ENCODE measurements around the gene SLC26A8.
"Not testable (repeated sequence)": the region's sequence is repeated elsewhere in the genome, so short reads cannot be mapped to it uniquely, and the experiment has no call there.

SLC26A8 gene

DNA sequence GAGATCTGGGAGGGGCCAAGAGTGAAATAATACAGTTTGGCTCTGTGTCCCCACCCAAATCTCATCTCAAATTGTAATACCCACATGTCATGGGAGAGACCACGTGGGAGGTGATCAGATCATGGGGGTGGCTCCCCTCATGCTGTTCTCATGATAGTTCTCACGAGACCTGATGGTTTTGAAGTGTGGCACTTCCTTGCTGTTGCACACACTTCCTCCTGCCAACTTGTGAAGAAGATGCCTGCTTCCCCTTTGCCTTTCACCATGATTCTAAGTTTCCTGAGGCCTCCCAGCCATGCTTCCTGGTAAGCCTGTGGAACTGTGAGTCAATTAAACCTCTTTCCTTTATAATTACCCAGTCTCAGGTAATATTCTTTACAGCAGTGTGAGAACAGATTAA, 114.9 kb downstream of the SLC26A8 start:
- not testable (repeated sequence) for DNase-seq

DNA sequence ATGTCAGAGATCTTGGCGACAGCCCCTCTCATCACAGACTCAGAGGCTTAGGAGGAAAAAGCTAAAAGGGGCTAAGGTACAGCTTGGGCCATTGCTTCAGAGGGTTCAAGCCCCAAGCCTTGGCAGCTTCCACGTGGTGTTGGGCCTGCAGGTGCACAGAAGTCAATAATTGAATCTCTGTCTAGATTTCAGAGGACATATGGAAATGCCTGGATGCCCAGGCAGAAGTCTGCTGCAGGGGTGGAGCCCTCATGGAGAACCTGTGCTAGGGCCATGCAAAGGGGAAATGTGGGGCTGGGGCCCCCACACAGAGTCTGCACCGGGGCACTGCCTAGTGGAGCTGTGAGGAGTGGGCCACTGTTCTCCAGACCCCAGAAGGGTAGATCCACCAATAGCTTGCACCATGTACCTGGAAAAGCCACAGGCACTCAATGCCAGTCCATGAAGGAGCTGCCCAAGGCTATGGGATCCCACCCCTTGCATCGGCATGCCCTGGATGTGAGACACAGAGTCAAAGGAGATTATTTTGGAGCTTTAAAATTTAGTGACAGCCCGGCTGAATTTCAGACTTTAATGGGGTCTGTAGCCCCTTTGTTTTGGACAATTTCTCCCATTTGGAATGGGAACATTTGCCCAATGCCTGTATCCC, 115.6 kb downstream of the SLC26A8 start:
- not testable (repeated sequence) for DNase-seq

DNA sequence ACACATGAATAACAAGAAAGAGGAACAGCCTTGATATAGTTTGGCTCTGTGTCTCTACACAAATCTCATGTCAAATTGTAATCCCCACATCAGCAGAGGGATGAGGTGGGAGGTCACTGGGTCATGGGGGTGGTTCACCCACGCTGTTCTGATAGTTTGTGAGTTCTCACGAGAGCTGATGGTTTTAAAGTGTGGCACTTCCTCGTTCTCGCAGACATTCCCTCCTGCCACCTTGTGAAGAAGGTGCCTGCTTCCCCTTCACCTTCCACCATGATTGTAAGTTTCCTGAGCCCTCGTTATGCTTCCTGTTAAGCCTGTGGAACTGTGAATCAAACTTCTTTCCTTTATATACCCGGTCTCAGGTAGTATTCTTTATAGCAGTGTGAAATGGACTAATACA, 116.7 kb downstream of the SLC26A8 start:
- no peak for DNase-seq

DNA sequence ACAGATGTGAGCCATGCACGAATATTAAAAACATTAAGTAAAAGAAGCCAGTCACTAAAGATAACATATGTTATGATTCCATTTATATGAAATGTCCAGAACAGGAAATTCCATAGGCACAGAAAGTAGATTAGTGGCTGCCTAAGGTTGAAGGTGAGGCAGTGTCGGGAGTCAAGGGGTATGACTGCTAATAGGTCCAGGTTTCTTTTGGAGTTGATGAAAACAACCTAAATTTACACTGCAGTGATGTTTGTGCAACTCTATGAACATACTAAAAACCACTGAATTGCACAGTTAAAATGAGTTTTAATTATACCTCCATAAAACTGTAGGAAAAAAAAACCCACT, 118.0 kb downstream of the SLC26A8 start:
- DNase-seq = no peak

DNA sequence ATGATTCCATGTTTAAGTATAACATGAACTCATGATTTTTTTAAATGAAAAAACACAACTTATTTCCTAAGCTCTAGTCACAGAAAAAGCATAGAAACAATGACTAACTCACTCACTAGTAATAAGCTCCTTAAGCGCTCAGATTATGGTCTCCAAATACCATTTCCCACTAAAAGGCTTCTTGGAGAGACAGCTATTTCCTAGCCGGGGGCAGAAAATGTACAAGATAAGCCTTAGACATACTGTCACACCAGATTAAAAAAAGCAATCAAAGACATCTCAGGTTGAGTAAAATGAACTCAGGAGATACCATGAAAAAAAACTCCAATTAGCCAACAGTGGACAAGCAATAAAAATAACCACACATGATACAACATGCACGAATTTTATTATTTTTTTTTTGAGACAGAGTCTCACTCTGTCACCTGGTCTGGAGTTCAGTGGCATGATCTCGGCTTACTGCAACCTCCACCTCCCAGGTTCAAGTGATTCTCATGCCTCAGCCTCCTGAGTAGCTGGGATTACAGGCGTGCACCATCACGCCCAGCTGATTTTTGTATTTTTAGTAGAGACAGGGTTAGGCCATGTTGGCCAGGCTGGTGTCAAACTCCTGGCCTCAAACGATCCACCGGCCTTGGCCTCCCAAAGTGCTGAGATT, 118.5 kb downstream of the SLC26A8 start:
- DNase-seq = no peak

DNA sequence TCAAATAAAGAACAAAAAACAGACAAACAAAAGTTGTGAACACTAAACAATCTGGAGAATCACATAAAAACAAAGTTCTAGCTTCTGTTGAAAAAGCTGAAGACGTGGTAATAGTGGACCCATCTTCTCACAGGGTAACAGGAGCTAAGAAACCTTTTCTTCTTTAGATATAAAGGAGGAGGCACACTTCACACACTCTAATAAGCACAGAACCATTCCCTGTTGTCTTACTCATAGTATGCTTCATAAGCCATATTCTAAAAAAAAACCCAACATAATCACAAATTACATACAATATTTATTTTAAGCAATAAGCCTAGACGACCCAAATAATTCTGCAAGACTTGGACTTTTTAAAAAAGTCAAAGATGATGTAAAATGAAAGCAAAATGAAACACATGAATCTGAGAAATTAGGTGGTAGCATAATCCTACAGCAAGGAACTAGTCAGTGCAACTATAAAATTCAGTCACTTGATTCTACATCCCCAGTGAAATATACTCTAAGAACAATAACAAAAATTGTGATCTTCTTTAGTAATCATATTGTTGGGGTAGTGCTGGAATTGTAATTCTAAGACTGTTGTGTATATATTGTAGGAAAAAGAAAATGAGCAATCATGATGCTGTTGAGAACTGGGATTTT, 119.2 kb downstream of the SLC26A8 start:
- DNase-seq = no peak

DNA sequence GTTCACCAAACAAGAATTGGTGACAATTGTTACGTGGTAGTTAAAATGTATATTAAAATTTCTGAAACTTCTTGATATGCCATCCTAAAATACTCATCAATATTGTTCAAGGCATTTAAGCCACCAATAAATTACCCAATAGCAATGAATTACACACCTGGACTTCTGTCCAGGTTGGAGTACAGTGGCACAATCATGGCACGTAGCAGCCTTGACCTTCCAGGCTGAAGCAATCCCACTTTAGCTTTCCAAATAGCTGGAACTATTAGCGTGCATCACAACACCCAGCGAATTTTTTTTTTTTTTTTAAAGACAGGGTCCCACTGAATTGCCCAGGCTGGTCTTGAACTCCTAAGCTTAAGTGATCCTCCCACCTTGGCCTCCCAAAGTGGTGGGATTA, 120.8 kb downstream of the SLC26A8 start:
- DNase-seq = no peak

DNA sequence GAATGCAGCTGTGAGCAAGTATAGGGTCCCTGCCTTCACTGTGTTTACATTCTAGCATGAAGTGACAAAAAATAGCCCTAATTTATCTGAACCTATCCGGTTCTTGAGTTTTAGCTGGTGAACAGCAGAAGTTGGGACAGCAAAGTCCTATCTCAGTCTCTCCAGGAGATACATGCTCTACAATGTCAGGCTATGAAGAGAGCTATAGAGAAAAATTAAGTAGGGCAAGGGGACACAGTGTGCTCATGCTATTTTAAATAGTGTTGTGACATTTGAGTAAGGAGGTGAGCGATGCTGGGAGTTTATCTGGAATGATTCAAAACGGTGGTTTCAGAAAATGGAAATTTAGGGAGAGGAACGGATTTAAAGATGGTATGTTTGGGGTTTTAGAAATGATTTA, 124.0 kb downstream of the SLC26A8 start:
- DNase-seq = no peak

DNA sequence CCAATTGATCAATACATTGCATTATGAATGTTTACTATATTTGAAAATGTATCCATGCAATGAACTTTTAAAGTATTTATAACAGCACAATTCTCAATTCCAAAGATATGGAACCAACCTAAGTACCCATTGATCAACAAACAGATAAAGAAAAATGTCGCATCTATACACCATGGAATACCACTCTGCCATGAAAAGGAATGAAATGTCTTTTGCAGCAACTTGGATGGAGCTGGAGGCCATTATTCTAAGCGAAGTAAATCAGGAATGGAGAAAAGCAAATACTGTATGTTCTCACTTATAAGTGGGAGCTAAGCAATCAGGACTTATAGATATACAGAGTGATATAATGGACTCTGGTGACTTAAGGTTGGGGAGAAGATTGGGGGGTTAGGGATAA, 126.4 kb downstream of the SLC26A8 start:
- DNase-seq = no peak

DNA sequence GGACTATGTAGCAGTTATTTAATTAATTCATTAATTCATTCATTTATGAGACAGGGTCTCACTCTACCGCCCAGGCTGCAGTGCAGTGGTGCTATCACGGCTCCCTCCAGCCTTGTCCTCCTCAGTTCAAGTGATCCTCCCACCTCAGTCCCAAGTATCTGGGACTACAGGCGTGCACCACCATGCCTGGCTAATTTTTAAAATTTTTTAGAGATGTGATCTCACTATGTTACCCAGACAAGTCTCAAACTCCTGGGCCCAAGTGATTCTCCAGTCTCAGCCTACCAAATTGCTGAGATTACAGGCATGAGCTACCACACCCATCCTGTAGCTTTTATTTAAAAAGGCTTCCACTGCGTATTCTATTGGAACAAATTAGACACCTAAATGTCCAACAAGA, 127.0 kb downstream of the SLC26A8 start:
- DNase-seq = no peak

DNA sequence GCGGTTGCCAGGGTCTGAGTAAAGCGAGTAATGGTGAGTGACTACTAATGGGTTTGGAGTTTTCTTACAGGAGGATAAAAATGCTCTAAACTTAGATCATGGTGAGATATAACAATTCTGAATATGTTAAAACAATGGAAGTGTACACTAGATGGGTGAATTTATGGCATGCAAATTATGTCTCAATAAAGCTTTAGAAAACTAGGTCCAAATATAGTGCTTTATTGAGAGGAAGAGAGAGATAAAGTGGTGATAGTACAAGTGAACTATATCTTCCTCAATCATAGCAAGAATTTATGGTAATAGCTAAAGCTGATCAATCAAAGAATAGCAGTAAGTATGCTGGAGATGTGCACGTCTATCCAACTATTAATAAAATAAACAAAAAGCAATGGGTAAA, 127.4 kb downstream of the SLC26A8 start:
- no peak for DNase-seq

DNA sequence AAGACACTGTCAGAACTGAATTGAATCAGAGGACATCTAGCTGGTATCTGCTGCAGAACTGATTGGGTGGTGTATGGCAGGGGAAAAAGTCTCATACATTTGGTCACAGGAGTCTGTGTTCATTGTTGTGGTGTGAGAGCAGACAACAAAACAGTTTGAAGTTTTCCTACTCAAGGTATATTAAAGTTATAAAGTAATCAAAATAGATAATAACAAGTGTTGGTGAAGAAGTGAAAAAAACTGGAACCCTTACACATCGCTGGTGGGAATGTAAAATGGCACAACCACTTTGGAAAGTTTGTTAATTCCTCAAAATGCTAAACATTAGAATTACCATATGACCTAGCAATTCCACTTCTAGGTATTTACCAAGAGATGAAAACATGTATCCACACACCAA, 128.2 kb downstream of the SLC26A8 start:
- no peak for DNase-seq

DNA sequence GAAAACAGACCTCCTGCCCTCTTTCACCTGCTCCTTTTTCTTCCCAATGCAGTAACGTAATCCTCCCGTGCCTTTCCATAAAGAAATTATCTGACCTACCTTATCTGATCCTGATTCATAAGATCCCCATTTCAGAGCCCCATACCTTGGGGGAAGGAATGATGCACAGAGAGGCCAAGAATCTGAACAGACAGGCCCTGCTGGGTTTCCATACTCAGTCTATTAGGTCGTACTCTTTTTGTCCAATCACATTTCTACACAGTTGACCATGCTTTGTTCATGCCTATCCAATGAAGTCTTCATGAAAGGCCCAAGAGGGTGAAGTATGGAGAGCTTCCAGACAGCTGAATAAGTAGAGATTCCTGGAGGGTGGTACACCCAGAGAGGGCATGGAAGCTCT, 128.9 kb downstream of the SLC26A8 start:
- DNase-seq = no peak

DNA sequence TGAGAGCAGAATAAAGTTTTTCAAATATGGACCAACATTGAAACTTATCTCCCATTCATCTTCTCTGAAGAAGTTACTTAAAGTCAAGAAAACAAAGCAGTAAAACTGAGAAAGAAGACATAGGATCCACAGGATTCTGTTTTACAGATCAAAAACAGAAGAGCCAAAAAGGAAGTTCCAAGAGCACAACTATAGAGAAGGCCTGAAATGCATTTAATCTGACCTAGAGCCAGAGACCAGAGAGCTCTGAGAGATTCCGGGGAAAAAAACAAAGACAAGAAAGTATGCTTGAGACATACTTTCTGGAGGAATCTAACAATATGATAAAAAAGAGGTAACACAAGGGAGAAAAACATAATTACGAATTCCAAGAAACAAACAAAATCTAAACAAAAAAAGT, 129.7 kb downstream of the SLC26A8 start:
- DNase-seq = no peak
